Right lobe of liver (tissue), 4 donors: ENCODE data around the gene IRAK3.
A peak's percentile ranks its signal among the peaks of the same experiment; 100 is the strongest.

Experiments
- CTCF ChIP-seq, 4 donors: fragments of 200-600 bp in 3 of 4; fragments of 450-650 bp in 1 of 4; IDR thresholded peaks; one replicate each; pipeline versions ENCODE4 v1.5.1 to v1.8.0; 2016 to 2022; ENCODE audit warnings: antibody characterized with exemption in 4 of 4, mild to moderate bottlenecking in 2 of 4
- POLR2A ChIP-seq: fragments of 450-650 bp; IDR thresholded peaks from one replicate; pipeline ENCODE4 v1.6.1; 2017; ENCODE audit warnings: antibody characterized with exemption, mild to moderate bottlenecking
- donor health status: DM: no; HTN: no; CAD: no.
- donor health status: DM: no; HTN: no; CAD: no.
- donor health status: DM: no; HTN: yes; CAD: no.

DNA sequence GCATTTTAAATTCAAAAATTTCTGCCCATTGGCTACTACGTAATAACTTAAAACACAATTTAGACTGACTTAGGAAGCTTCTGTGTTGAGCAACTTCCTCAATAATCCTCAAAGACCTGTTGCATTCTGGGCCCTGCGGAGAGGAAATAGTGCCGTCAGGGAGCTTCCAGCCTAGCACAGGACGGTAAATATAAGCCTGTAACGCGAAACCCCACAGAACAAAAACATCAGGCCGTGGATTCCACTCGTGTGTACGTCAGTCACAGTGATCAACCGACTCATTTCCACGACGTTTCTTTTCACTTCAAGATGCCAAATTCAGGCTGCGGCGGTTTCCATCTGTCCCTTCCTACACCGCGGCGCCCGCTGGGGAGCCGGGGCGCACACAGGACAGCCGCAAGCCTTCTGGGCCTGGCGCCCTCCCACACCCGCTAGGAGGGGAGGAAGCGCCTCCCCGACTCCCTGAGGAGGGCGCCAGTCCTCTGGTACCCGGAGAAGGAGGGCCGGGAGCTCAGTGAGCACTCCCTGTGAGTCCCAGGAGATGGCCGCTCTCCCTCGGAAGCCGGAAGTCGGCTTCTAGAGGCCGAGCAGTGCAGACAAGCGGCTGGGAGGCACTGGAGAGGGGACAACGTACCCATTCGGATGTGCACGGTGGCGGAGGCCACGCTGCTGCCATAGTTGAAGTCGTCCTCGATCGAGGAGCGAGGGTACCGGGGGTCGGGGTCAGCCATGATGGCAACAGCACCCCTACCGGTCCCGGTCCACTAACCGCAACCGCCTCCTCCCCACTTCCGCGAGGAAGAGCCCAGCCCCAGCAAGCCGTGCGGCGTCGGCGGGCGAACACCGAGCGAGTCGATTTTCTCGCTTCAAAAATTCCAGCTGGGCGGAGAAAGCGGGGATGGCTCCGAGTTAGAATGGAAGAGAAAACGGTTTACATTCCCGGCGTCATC lies 19.5 kb upstream of the IRAK3 start, which contains the start of gene TMBIM4:
- TF ChIP-seq CTCF (IDR thresholded peaks at IDR 0.05) (peak; percentile 47 to 54 (median 52)), POLR2A (peak; percentile 69)
